Ammon's horn (tissue), 1 donor: ENCODE results near the gene ARFGAP1.

Source experiments
- DNase-seq: peaks from one replicate; pipeline ENCODE4 v3.0.0-alpha.2; 2016; ENCODE audit warnings: low spot score

The ARFGAP1 gene

GRCh38 chr20:63309261-63310071, 36.9 kb downstream of the ARFGAP1 start:
- peak; percentile 45 for DNase-seq

- DNase-seq: no peak
These were observed 37.8 kb downstream of the ARFGAP1 start for GRCh38 chr20:63310265-63310991.

- DNase-seq: no peak
These were observed 38.7 kb downstream of the ARFGAP1 start for GRCh38 chr20:63311186-63311832.

- DNase-seq: no peak
These were observed 39.2 kb downstream of the ARFGAP1 start for GRCh38 chr20:63311833-63312243.

GRCh38 chr20:63312273-63312672, 39.7 kb downstream of the ARFGAP1 start:
- no peak for DNase-seq

GRCh38 chr20:63312690-63313348, 40.2 kb downstream of the ARFGAP1 start:
- DNase-seq: peak; percentile 26

GRCh38 chr20:63313349-63314014, 40.9 kb downstream of the ARFGAP1 start:
- DNase-seq: no peak

GRCh38 chr20:63314015-63314471, 41.4 kb downstream of the ARFGAP1 start:
- DNase-seq: no peak

- no peak for DNase-seq
These were observed 42.1 kb downstream of the ARFGAP1 start for GRCh38 chr20:63314566-63315239.

- DNase-seq: no peak
These were observed 42.7 kb downstream of the ARFGAP1 start for GRCh38 chr20:63315240-63315689.

- DNase-seq: no peak
These were observed 43.3 kb downstream of the ARFGAP1 start for GRCh38 chr20:63315731-63316491.

- DNase-seq: no peak
These were observed 43.9 kb downstream of the ARFGAP1 start for GRCh38 chr20:63316502-63316921.

- no peak for DNase-seq
These were observed 44.4 kb downstream of the ARFGAP1 start for GRCh38 chr20:63317061-63317460.

- no peak for DNase-seq
These were observed 45.1 kb downstream of the ARFGAP1 start for GRCh38 chr20:63317601-63318291.

GRCh38 chr20:63318391-63319163, 46.0 kb downstream of the ARFGAP1 start:
- no peak for DNase-seq

- no peak for DNase-seq
These were observed 46.8 kb downstream of the ARFGAP1 start for GRCh38 chr20:63319164-63320040.

GRCh38 chr20:63320041-63320511, 47.5 kb downstream of the ARFGAP1 start:
- DNase-seq: no peak
